NCI-H1092 (cell line): ENCODE data around the gene TRDN.
"Not testable (repeated sequence)": the region's sequence is repeated elsewhere in the genome, so short reads cannot be mapped to it uniquely, and the experiment has no call there.

Experiments used
- DNase-seq: peaks from one replicate; lab custom pipeline; 2025; lab: John Stamatoyannopoulos, UW

Gene TRDN

GRCh38 chr6:123288649-123289048, 348.1 kb downstream of the TRDN start:
- no peak for DNase-seq

- no peak for DNase-seq
These were observed 360.2 kb downstream of the TRDN start for GRCh38 chr6:123276546-123276980.

GRCh38 chr6:123263981-123264380, 372.8 kb downstream of the TRDN start:
- DNase-seq: no peak

- DNase-seq: no peak
These were observed 396.1 kb downstream of the TRDN start for GRCh38 chr6:123240626-123241025.

GRCh38 chr6:123233336-123233735, 403.4 kb downstream of the TRDN start:
- DNase-seq: no peak

GRCh38 chr6:123227789-123228188, 409.0 kb downstream of the TRDN start:
- not testable (repeated sequence) for DNase-seq

- no peak for DNase-seq
These were observed 410.4 kb downstream of the TRDN start for GRCh38 chr6:123226398-123226797.

GRCh38 chr6:123224077-123224476, 412.7 kb downstream of the TRDN start:
- no peak for DNase-seq

- DNase-seq: no peak
These were observed 413.3 kb downstream of the TRDN start for GRCh38 chr6:123223461-123223860.

- no peak for DNase-seq
These were observed 421.5 kb downstream of the TRDN start for GRCh38 chr6:123215211-123215610.

GRCh38 chr6:123214433-123214832, 422.3 kb downstream of the TRDN start:
- no peak for DNase-seq

GRCh38 chr6:123213921-123214320, 422.8 kb downstream of the TRDN start:
- DNase-seq: no peak

- no peak for DNase-seq
These were observed 424.8 kb downstream of the TRDN start for GRCh38 chr6:123211777-123212545.

GRCh38 chr6:123210645-123211044, 426.1 kb downstream of the TRDN start:
- DNase-seq: no peak

- no peak for DNase-seq
These were observed 428.7 kb downstream of the TRDN start for GRCh38 chr6:123207967-123208510.

- DNase-seq: no peak
These were observed 432.8 kb downstream of the TRDN start for GRCh38 chr6:123203928-123204327.

GRCh38 chr6:123201869-123202372, 434.8 kb downstream of the TRDN start:
- DNase-seq: no peak

GRCh38 chr6:123193298-123193697, 443.5 kb downstream of the TRDN start:
- no peak for DNase-seq

- DNase-seq: no peak
These were observed 446.9 kb downstream of the TRDN start for GRCh38 chr6:123189816-123190215.

GRCh38 chr6:123182998-123183397, 453.8 kb downstream of the TRDN start:
- no peak for DNase-seq

- DNase-seq: no peak
These were observed 460.0 kb downstream of the TRDN start for GRCh38 chr6:123176706-123177105.

GRCh38 chr6:123171341-123172115, 465.2 kb downstream of the TRDN start:
- DNase-seq: no peak

- no peak for DNase-seq
These were observed 467.0 kb downstream of the TRDN start for GRCh38 chr6:123169774-123170095.
